MG63 (cell line): Measurements from ENCODE around the gene EPB41L4B. TPM values are rescaled to one million over a fixed set of nuclear protein-coding genes. Genes with fewer than 3 reads are reported as not detected.

Source experiments
- DNase-seq: peaks from one replicate; pipeline ENCODE4 v3.0.0-alpha.2; 2020
- H3K27me3 ChIP-seq: fragments of 250-450 bp; sonication (Bioruptor Pico); 2 replicates; pipeline ENCODE4 v1.5.1; 2020; ENCODE audit warnings: mild to moderate bottlenecking, moderate library complexity
- H3K36me3 ChIP-seq: fragments of 250-450 bp; sonication (Bioruptor Pico); 2 replicates; pipeline ENCODE4 v1.5.1; 2020; ENCODE audit warnings: mild to moderate bottlenecking, moderate library complexity
- H3K4me3 ChIP-seq: fragments of 250-450 bp; sonication (Bioruptor Pico); 2 replicates; pipeline ENCODE4 v1.5.1; 2020; ENCODE audit warnings: mild to moderate bottlenecking, moderate library complexity
- H3K9me3 ChIP-seq: fragments of 250-450 bp; sonication (Bioruptor Pico); 2 replicates; pipeline ENCODE4 v1.5.1; 2020; ENCODE audit warnings: mild to moderate bottlenecking, moderate library complexity
- total RNA-seq: library from RNA; depleted of rRNA; stranded (reverse); fragments of >200 nt; shearing (Covaris generic); gene quantifications from 2 replicates; pipeline ENCODE4 v1.2.3, GENCODE V29; 2014; ENCODE audit warnings: low replicate concordance

Gene EPB41L4B
- total RNA-seq, 1 experiment from 2014 or later: 3.1 TPM

DNA sequence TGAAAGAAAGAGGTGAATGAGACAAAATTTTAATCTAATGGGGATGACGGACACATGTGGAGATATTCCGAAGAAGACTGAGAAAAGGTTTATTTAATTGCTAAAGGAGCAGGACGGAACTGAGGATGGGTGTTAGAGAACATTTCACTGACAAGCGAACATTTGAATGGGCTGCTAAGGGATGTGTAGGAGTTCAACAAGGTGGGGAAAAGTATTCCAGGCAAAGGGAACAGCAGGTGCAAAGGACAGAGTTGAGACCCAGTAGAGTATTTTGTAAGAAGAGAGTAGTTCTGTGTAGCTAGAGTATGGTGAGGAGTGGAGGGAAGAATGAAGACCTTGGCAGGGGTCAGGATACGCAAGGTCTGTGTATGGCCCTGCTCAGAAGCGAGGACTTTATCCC lies 106.4 kb downstream of the EPB41L4B start:
- no peaks in the 10 kb centered on the region for H3K36me3 ChIP-seq
- H3K4me3 ChIP-seq: no peak overlapping the region
- H3K9me3 ChIP-seq: no peaks in the 10 kb centered on the region
- no peak for DNase-seq
- no peaks in the 10 kb centered on the region for H3K27me3 ChIP-seq

- H3K27me3 ChIP-seq: no peaks in the 10 kb centered on the region; the same call in 1 of the 2 replicates
- no peaks in the 10 kb centered on the region for H3K36me3 ChIP-seq
- no peak overlapping the region for H3K4me3 ChIP-seq
- H3K9me3 ChIP-seq: no peaks in the 10 kb centered on the region
- no peak for DNase-seq
Measured at GRCh38 chr9:109213285-109214121, 107.4 kb downstream of the EPB41L4B start.

GRCh38 chr9:109212768-109213167 lies 108.1 kb downstream of the EPB41L4B start:
- no peak overlapping the region for H3K4me3 ChIP-seq
- no peaks in the 10 kb centered on the region for H3K36me3 ChIP-seq
- no peak for DNase-seq
- no peaks in the 10 kb centered on the region; the same call in 1 of the 2 replicates for H3K27me3 ChIP-seq
- no peaks in the 10 kb centered on the region for H3K9me3 ChIP-seq

DNA sequence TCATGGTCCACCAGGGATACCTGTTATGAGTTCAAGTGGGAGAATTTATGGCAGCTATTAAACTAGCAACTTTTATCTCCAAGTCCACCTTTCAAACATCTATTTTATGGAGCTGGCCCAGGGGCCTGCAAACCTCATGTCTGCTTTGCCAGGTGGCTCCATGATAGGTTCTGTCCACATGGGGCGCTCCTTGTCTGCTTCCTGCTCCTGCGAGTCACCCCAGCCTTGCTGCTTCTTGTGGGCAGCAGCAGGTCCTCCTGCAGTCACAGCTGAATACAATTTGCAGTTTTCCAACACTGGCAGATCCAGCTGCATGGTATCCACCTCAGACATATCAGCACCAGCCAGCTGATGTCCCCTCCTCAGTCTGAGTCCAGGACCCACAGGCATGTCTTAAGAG lies 114.2 kb downstream of the EPB41L4B start:
- Histone ChIP-seq H3K4me3 (no peak overlapping the region), H3K9me3 (no peaks in the 10 kb centered on the region), H3K36me3 (no peaks in the 10 kb centered on the region), H3K27me3 (no peaks in the 10 kb centered on the region; the same call in 1 of the 2 replicates)
- DNase-seq: no peak

- DNase-seq: no peak
- no peak overlapping the region for H3K4me3 ChIP-seq
- H3K27me3 ChIP-seq: no peaks in the 10 kb centered on the region; the same call in 1 of the 2 replicates
- no peaks in the 10 kb centered on the region for H3K9me3 ChIP-seq
- no peaks in the 10 kb centered on the region for H3K36me3 ChIP-seq
Measured at GRCh38 chr9:109205526-109205925, 115.3 kb downstream of the EPB41L4B start.

DNA sequence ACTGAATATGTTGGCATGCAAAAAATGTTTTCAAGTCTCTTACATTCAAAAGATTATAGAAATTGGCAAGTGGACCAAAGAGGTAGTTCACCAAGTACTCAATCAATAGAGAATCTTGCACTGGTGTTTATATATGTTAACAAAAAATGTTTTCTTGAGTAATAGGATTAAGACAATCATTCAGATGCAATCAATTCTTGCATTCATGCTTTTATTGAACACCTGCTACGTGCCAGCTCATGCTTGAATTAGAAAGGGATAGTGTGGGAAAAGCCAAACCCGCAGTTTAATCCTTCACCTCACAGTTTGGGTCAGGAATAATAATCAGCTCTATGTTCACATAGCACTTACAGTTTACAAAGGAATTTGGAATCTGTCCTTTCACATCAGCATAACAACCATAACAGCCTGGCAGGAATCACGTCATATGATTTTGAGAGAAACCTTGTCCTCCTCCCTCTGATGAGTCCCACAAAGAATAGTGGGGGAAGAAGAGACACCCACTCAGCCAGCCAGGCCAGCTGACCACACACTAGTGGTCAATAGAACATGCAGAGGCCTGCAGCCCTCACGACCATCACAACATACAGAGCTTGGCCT lies 117.0 kb downstream of the EPB41L4B start:
- no peaks in the 10 kb centered on the region for H3K36me3 ChIP-seq
- no peaks in the 10 kb centered on the region for H3K9me3 ChIP-seq
- DNase-seq: no peak
- no peaks in the 10 kb centered on the region; the same call in 1 of the 2 replicates for H3K27me3 ChIP-seq
- H3K4me3 ChIP-seq: no peak overlapping the region

DNA sequence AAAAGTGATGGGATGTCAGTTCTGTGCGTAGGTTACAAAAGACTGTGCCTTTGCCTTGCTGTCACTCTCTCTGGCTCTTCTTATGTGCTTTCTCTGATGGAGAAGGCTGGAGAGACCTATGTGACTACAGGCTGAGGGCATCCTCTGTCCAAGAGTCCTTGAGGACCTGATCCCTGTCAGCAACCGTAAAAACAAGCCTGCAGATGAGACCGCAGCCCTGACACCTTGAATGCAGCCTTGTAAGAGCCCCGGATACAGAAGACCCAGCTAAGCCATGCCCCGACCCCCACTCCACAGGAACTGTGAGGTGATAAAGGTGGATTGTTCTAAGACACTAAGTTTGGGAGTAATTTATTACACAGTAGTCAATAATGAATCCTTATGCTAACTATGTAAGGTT lies 121.2 kb downstream of the EPB41L4B start:
- no peaks in the 10 kb centered on the region for H3K27me3 ChIP-seq
- no peak for DNase-seq
- no peak overlapping the region for H3K4me3 ChIP-seq

GRCh38 chr9:109198736-109199382 lies 122.0 kb downstream of the EPB41L4B start:
- H3K4me3 ChIP-seq: no peak overlapping the region
- H3K36me3 ChIP-seq: no peaks in the 10 kb centered on the region
- DNase-seq: no peak
- no peaks in the 10 kb centered on the region for H3K9me3 ChIP-seq
- no peaks in the 10 kb centered on the region for H3K27me3 ChIP-seq

More for the DNA sequence above, 121.2 kb downstream of the EPB41L4B start:
- Histone ChIP-seq H3K9me3 (no peaks in the 10 kb centered on the region), H3K36me3 (no peaks in the 10 kb centered on the region)

GRCh38 chr9:109193974-109194556 lies 126.8 kb downstream of the EPB41L4B start:
- Histone ChIP-seq H3K27me3 (no peaks in the 10 kb centered on the region), H3K4me3 (no peak overlapping the region), H3K36me3 (no peaks in the 10 kb centered on the region), H3K9me3 (no peaks in the 10 kb centered on the region)
- no peak for DNase-seq

- Histone ChIP-seq H3K4me3 (no peak overlapping the region), H3K36me3 (no peaks in the 10 kb centered on the region), H3K9me3 (no peaks in the 10 kb centered on the region), H3K27me3 (no peaks in the 10 kb centered on the region)
- DNase-seq: peak; percentile 10
Measured at GRCh38 chr9:109192732-109193361, 128.0 kb downstream of the EPB41L4B start.

GRCh38 chr9:109191746-109192145 lies 129.1 kb downstream of the EPB41L4B start:
- no peaks in the 10 kb centered on the region for H3K9me3 ChIP-seq
- no peaks in the 10 kb centered on the region for H3K27me3 ChIP-seq
- no peaks in the 10 kb centered on the region for H3K36me3 ChIP-seq
- no peak overlapping the region for H3K4me3 ChIP-seq
- DNase-seq: no peak

- H3K36me3 ChIP-seq: no peaks in the 10 kb centered on the region
- no peak for DNase-seq
- H3K9me3 ChIP-seq: no peaks in the 10 kb centered on the region
- H3K4me3 ChIP-seq: no peak overlapping the region
- no peaks in the 10 kb centered on the region for H3K27me3 ChIP-seq
Measured at GRCh38 chr9:109190151-109190550, 130.7 kb downstream of the EPB41L4B start.

GRCh38 chr9:109186857-109187520 lies 133.9 kb downstream of the EPB41L4B start:
- no peak for DNase-seq
- Histone ChIP-seq H3K27me3 (no peaks in the 10 kb centered on the region), H3K9me3 (no peaks in the 10 kb centered on the region), H3K36me3 (no peaks in the 10 kb centered on the region), H3K4me3 (no peak overlapping the region)

GRCh38 chr9:109182940-109183798 lies 137.7 kb downstream of the EPB41L4B start:
- DNase-seq: peak; percentile 22
- H3K9me3 ChIP-seq: no peaks in the 10 kb centered on the region

GRCh38 chr9:109182550-109182939 lies 138.3 kb downstream of the EPB41L4B start:
- Histone ChIP-seq H3K9me3 (no peaks in the 10 kb centered on the region), H3K4me3 (no peak overlapping the region), H3K36me3 (no peaks in the 10 kb centered on the region), H3K27me3 (no peaks in the 10 kb centered on the region)
- no peak for DNase-seq

More at GRCh38 chr9:109182940-109183798, 137.7 kb downstream of the EPB41L4B start:
- H3K36me3 ChIP-seq: no peaks in the 10 kb centered on the region
- no peak overlapping the region for H3K4me3 ChIP-seq
- no peaks in the 10 kb centered on the region for H3K27me3 ChIP-seq
